Mucosa of descending colon (tissue), 3 donors: ENCODE data around the gene C2orf49. TPM values are rescaled to one million over a fixed set of nuclear protein-coding genes. Genes with fewer than 3 reads are reported as not detected.

Source experiments
- ATAC-seq: fragments of 200-7000 bp; cut with Tn5 transposase; one replicate; pipeline ENCODE4 v1.9.1; 2020; ENCODE audit warnings: mild to moderate bottlenecking, moderate library complexity
- DNase-seq, 3 donors: peaks; one replicate each; pipeline ENCODE4 v3.0.0-alpha.2; 2020
- H3K36me3 ChIP-seq: fragments of 200-600 bp; one replicate; pipeline ENCODE4 v1.8.0; 2021; ENCODE audit warnings: low read depth, mild to moderate bottlenecking
- H3K4me1 ChIP-seq: fragments of 200-600 bp; one replicate; pipeline ENCODE4 v1.8.0; 2021; ENCODE audit warnings: low read depth, mild to moderate bottlenecking
- H3K4me3 ChIP-seq: fragments of 200-600 bp; one replicate; pipeline ENCODE4 v1.8.0; 2021; ENCODE audit warnings: mild to moderate bottlenecking
- H3K9me3 ChIP-seq: fragments of 200-600 bp; one replicate; pipeline ENCODE4 v1.8.0; 2021; ENCODE audit warnings: mild to moderate bottlenecking
- CTCF ChIP-seq: fragments of 200-600 bp; IDR thresholded peaks from one replicate; pipeline ENCODE4 v1.8.0; 2022; ENCODE audit warnings: antibody characterized with exemption, mild to moderate bottlenecking
- intact Hi-C, 2 donors: fragments of 100-400 bp; cut with DNase I in 1 of 2; cut with micrococcal nuclease in 1 of 2; formaldehyde crosslinking; loops; one replicate each; pipeline versions ENCODE4 v1.11.0 to v1.11.1; 2022; cut with DNase I, micrococcal nuclease
- total RNA-seq, 3 donors: library from RNA; stranded (reverse); fragmentation: NEBNext Ultra II Directional in 2 of 3; extraction: Animal tissue kit (Norgen Biotek cat#: 25700) in 2 of 3; gene quantifications; one replicate each; pipeline versions ENCODE4 v1.2.1 to v1.2.4, GENCODE V29; 2021 to 2023
- donor health status: DM: no; HTN: no; CAD: no; lungs with moderate emphysema.
- donor health status: DM: no; HTN: no; CAD: no.
- donor health status: DM: no; HTN: yes; CAD: no.

The C2orf49 gene
- total RNA-seq, 3 donors from 2014 or later = 11.0 to 21.0 (median 11.6) TPM

GRCh38 chr2:105329561-105330495, 7.5 kb upstream of the C2orf49 start, which contains the start of gene TGFBRAP1:
TGFBRAP1 (minus strand) TSS chr2:105329735; CDS start chr2:105308301, 21,434 bp downstream.
- no peak for TF ChIP-seq CTCF
- no peaks in the 10 kb centered on the region for H3K9me3 ChIP-seq
- H3K4me3 ChIP-seq = peak within 1 kb of the TSS; percentile 34
- no peaks in the 10 kb centered on the region for H3K36me3 ChIP-seq
- peak; percentile 55 to 78 (median 74) for DNase-seq
- peak; percentile 92 for ATAC-seq
- intact Hi-C loops = no loop called here
- H3K4me1 ChIP-seq = peaks cover 16% of the 10 kb centered on the region

GRCh38 chr2:105330681-105331375, 6.5 kb upstream of the C2orf49 start:
- Histone ChIP-seq H3K4me1 (peaks cover 16% of the 10 kb centered on the region), H3K4me3 (no peak overlapping the region), H3K36me3 (no peaks in the 10 kb centered on the region), H3K9me3 (no peaks in the 10 kb centered on the region)
- ATAC-seq = peak; percentile 19
- DNase-seq = no peak
- no peak for TF ChIP-seq CTCF
- intact Hi-C loops = no loop called here

- no peaks in the 10 kb centered on the region for H3K36me3 ChIP-seq
- H3K4me3 ChIP-seq = no peak overlapping the region
- H3K9me3 ChIP-seq = no peaks in the 10 kb centered on the region
- DNase-seq = no peak
- H3K4me1 ChIP-seq = peaks cover 22% of the 10 kb centered on the region
- TF ChIP-seq CTCF = no peak
- intact Hi-C loops = no loop called here
- ATAC-seq = no peak
Measured at GRCh38 chr2:105334211-105334610, 3.1 kb upstream of the C2orf49 start.

DNA sequence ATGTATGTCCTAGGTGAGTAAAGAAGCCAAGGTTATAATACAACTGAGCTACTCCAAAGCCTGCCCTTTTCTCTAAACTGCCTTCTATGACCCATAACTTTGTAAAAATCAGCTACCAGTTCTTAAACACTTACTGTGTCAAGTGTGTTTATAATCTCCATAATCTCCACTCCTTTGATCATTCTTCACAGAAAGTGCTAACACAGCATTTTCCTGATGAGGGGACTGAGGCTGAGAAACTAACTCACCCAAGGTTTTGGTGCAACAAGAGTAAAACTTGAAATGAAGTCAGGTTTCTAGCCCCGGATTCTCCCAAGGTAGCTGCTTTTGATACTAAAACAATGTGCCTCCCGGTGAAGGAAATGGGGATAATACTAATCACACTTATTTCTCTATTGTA, 1.9 kb upstream of the C2orf49 start:
- TF ChIP-seq CTCF = no peak
- intact Hi-C loops = no loop called here
- DNase-seq = no peak
- Histone ChIP-seq H3K9me3 (no peaks in the 10 kb centered on the region), H3K4me3 (no peak overlapping the region), H3K4me1 (peaks cover 20% of the 10 kb centered on the region), H3K36me3 (no peaks in the 10 kb centered on the region)
- ATAC-seq = no peak

GRCh38 chr2:105336786-105337121, 586 bp upstream of the C2orf49 start:
- no peak for TF ChIP-seq CTCF

More at GRCh38 chr2:105336786-105337121, 586 bp upstream of the C2orf49 start:
- Histone ChIP-seq H3K9me3 (no peaks in the 10 kb centered on the region), H3K4me3 (peak overlapping the region; percentile 72), H3K36me3 (no peaks in the 10 kb centered on the region), H3K4me1 (peaks cover 18% of the 10 kb centered on the region)
- no peak for DNase-seq
- intact Hi-C loops = no loop called here
- ATAC-seq = no peak
